ENCODE measurements around the gene FNIP2.

DNA sequence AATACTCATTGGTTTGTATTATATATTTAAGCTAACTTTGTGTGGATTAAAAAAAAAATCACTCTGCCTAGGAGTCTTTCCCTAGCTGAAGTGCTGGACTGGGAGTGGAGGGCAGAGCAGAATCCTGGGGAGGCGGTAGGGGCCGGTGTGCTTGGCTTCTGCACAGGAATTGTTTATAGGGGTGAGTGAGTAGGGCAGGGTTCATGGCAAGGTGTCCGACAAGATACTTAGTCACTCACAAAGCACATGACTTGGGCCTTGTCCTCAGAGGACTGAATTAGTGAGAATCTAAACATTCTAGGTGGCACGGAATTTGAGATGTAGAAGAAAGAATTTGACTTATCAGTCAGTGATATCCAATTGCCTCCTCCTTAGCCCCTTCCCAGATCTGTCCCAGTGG lies 32.2 kb downstream of the FNIP2 start:
- TF ChIP-seq, protein P1, sequence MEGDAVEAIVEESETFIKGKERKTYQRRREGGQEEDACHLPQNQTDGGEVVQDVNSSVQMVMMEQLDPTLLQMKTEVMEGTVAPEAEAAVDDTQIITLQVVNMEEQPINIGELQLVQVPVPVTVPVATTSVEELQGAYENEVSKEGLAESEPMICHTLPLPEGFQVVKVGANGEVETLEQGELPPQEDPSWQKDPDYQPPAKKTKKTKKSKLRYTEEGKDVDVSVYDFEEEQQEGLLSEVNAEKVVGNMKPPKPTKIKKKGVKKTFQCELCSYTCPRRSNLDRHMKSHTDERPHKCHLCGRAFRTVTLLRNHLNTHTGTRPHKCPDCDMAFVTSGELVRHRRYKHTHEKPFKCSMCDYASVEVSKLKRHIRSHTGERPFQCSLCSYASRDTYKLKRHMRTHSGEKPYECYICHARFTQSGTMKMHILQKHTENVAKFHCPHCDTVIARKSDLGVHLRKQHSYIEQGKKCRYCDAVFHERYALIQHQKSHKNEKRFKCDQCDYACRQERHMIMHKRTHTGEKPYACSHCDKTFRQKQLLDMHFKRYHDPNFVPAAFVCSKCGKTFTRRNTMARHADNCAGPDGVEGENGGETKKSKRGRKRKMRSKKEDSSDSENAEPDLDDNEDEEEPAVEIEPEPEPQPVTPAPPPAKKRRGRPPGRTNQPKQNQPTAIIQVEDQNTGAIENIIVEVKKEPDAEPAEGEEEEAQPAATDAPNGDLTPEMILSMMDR (IDR thresholded peaks at IDR 0.05; ENCODE audit: insufficient read depth, low read depth, low read length), result no peak
- TF ChIP-seq EZH2 (IDR thresholded peaks at IDR 0.05; ENCODE audit: insufficient read depth, low read length), result no peak
